Nephron progenitor cell (in vitro differentiated cells): ENCODE data around the gene KIF2A.

ENCODE experiments used
- DNase-seq: peaks from one replicate; pipeline ENCODE4 v3.0.0; 2021
- H3K27ac Mint-ChIP-seq: 2 replicates; pipeline ENCODE4 v1.8.0; 2021; ENCODE audit warnings: mild to moderate bottlenecking, moderate library complexity, mixed read lengths
- H3K27me3 Mint-ChIP-seq: 2 replicates; pipeline ENCODE4 v1.8.0; 2021; ENCODE audit warnings: mild to moderate bottlenecking, low read depth, mixed read lengths; ENCODE audit not compliant: poor library complexity
- H3K36me3 Mint-ChIP-seq: 2 replicates; pipeline ENCODE4 v1.8.0; 2021; ENCODE audit warnings: low read depth, mixed read lengths
- H3K4me1 Mint-ChIP-seq: 2 replicates; pipeline ENCODE4 v1.8.0; 2021; ENCODE audit warnings: mixed read lengths
- H3K4me3 Mint-ChIP-seq: 2 replicates; pipeline ENCODE4 v1.8.0; 2021; ENCODE audit warnings: mild to moderate bottlenecking, moderate library complexity, mixed read lengths
- H3K9me3 Mint-ChIP-seq: 2 replicates; pipeline ENCODE4 v1.8.0; 2021; ENCODE audit warnings: mild to moderate bottlenecking, moderate library complexity, mixed read lengths
- CTCF ChIP-seq: fragments of 200-600 bp; sonication (generic); IDR thresholded peaks from 2 replicates; pipeline ENCODE4 v1.5.0; 2021; ENCODE audit warnings: antibody characterized with exemption

Gene KIF2A

GRCh38 chr5:62395210-62395950 is 89.4 kb downstream of the KIF2A start:
- no peaks in the 10 kb centered on the region for H3K9me3 Mint-ChIP-seq
- TF ChIP-seq CTCF: no peak
- H3K4me1 Mint-ChIP-seq: no peaks in the 10 kb centered on the region
- H3K36me3 Mint-ChIP-seq: peaks cover 52% of the 10 kb centered on the region
- no peaks in the 10 kb centered on the region for H3K27me3 Mint-ChIP-seq
- H3K27ac Mint-ChIP-seq: no peak overlapping the region
- no peak for DNase-seq
- H3K4me3 Mint-ChIP-seq: no peak overlapping the region

- Mint-ChIP-seq H3K4me3 (peak within 1 kb of the TSS; percentile 95), H3K4me1 (peaks cover 22% of the 10 kb centered on the region), H3K9me3 (peaks cover 4% of the 10 kb centered on the region), H3K27ac (peak within 1 kb of the TSS; percentile 99), H3K27me3 (peaks cover 4% of the 10 kb centered on the region), H3K36me3 (peaks cover 18% of the 10 kb centered on the region)
- no peak for TF ChIP-seq CTCF
- DNase-seq: peak; percentile 91
Measured at GRCh38 chr5:62403411-62404250, 97.6 kb downstream of the KIF2A start, which contains the start of gene DIMT1. DIMT1 (minus strand) TSS chr5:62403905; CDS start chr5:62403772, 133 bp downstream.

- peak within 1 kb of the TSS; percentile 95 for H3K27ac Mint-ChIP-seq
- H3K4me3 Mint-ChIP-seq: peak within 1 kb of the TSS; percentile 91
- peaks cover 4% of the 10 kb centered on the region for H3K27me3 Mint-ChIP-seq
- H3K4me1 Mint-ChIP-seq: peaks cover 31% of the 10 kb centered on the region
- H3K36me3 Mint-ChIP-seq: no peaks in the 10 kb centered on the region
- DNase-seq: peak; percentile 98
- H3K9me3 Mint-ChIP-seq: no peaks in the 10 kb centered on the region
- TF ChIP-seq CTCF: no peak
Measured at GRCh38 chr5:62412549-62413329, 106.7 kb downstream of the KIF2A start, which contains the start of gene IPO11. IPO11 (plus strand) TSS chr5:62412763; CDS start chr5:62437280, 24,517 bp downstream.

- Mint-ChIP-seq H3K27ac (peak overlapping the region; percentile 88), H3K9me3 (no peaks in the 10 kb centered on the region), H3K36me3 (no peaks in the 10 kb centered on the region), H3K4me1 (peaks cover 31% of the 10 kb centered on the region), H3K27me3 (peaks cover 4% of the 10 kb centered on the region), H3K4me3 (peak overlapping the region; percentile 91)
- no peak for DNase-seq
- TF ChIP-seq CTCF: no peak
Measured at GRCh38 chr5:62413711-62414110, 107.7 kb downstream of the KIF2A start.

- H3K36me3 Mint-ChIP-seq: peaks cover 19% of the 10 kb centered on the region
- no peak overlapping the region for H3K27ac Mint-ChIP-seq
- DNase-seq: no peak
- no peaks in the 10 kb centered on the region for H3K9me3 Mint-ChIP-seq
- no peak for TF ChIP-seq CTCF
- no peaks in the 10 kb centered on the region for H3K27me3 Mint-ChIP-seq
- H3K4me3 Mint-ChIP-seq: no peak overlapping the region
- H3K4me1 Mint-ChIP-seq: peaks cover 14% of the 10 kb centered on the region
Measured at GRCh38 chr5:62418462-62419076, 112.6 kb downstream of the KIF2A start.
